Activated CD4-positive, alpha-beta T cell treated with anti-CD3 and anti-CD28 coated beads for 36 hours (primary cell): Measurements from ENCODE around the gene ITGA1. TPM values are rescaled to one million over a fixed set of nuclear protein-coding genes. Genes with fewer than 3 reads are reported as not detected.

Experiments
- ATAC-seq: fragments of 200-7000 bp; cut with Tn5 transposase; one replicate; pipeline ENCODE4 v1.10.0; 2021; ENCODE audit warnings: mild to moderate bottlenecking, moderate library complexity
- CTCF ChIA-PET: fragments of 350-600 bp; sonication (Branson Sonifier 250); formaldehyde crosslinking; loops from one replicate; lab custom pipeline; 2021; ENCODE audit warnings: antibody characterized with exemption; lab: Charles Lee
- POLR2A ChIA-PET: fragments of 350-600 bp; sonication (Branson Sonifier 250); formaldehyde crosslinking; loops from one replicate; lab custom pipeline; 2021; ENCODE audit warnings: antibody characterized with exemption, inconsistent platforms; lab: Charles Lee
- DNase-seq: peaks from one replicate; pipeline ENCODE4 v3.0.0-alpha.2; 2020
- H3K27ac Mint-ChIP-seq: one replicate; pipeline ENCODE4 v1.8.0; 2021; ENCODE audit warnings: mixed read lengths
- H3K27me3 Mint-ChIP-seq: one replicate; pipeline ENCODE4 v1.8.0; 2021; ENCODE audit warnings: mixed read lengths
- H3K36me3 Mint-ChIP-seq: one replicate; pipeline ENCODE4 v1.8.0; 2021; ENCODE audit warnings: low read depth, mixed read lengths
- H3K4me1 Mint-ChIP-seq: one replicate; pipeline ENCODE4 v1.8.0; 2021; ENCODE audit warnings: mixed read lengths
- H3K4me3 Mint-ChIP-seq: one replicate; pipeline ENCODE4 v1.8.0; 2021; ENCODE audit warnings: mild to moderate bottlenecking, moderate library complexity, mixed read lengths
- H3K9me3 Mint-ChIP-seq: one replicate; pipeline ENCODE4 v1.8.0; 2021; ENCODE audit warnings: low read depth, mixed read lengths
- intact Hi-C, 2 experiments: fragments of 100-400 bp; cut with DNase I in 1 of 2; cut with micrococcal nuclease in 1 of 2; formaldehyde crosslinking; loops; one replicate each; pipeline versions ENCODE4 v1.14.2 to v1.15.1; 2022 to 2024; cut with DNase I, micrococcal nuclease
- total RNA-seq, 2 experiments: library from RNA; stranded (reverse); gene quantifications; one replicate each; pipeline ENCODE4 v1.2.3, GENCODE V29; 2021

Gene ITGA1
- total RNA-seq, 2 experiments from 2014 or later: 1.9 to 3.9 TPM

DNA sequence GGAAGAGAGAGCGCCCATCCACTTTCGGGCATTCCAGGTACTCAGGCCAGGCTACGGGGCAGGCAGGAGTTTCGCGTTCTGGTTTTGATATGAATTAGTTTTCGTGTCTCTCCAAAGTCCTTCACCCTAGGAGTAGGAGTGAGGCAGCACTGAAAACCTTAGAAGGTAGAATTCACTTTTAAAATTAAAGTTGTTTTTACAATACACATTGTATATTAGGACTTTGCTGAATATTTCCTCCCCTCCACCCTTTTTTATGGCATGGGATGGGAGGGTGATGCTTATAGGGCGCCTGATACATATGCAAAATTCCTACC is 747 bp downstream of the ITGA1 start:
- intact Hi-C loops: loop anchor here in 1 of 2 experiments (5.0 kb wide), 1 partner anchor 309 kb away; no protein-coding TSS in a partner anchor
- Mint-ChIP-seq H3K4me3 (peak overlapping the region; percentile 78), H3K4me1 (peaks cover 22% of the 10 kb centered on the region), H3K36me3 (no peaks in the 10 kb centered on the region), H3K9me3 (no peaks in the 10 kb centered on the region), H3K27ac (no peak overlapping the region), H3K27me3 (peaks cover 16% of the 10 kb centered on the region)
- no peak for ATAC-seq
- ChIA-PET CTCF (interaction anchor here (0.8 to 1.7 kb wide), 3 partner anchors 10 to 111 kb away, joined by 3 to 13 read pairs (median 3); no protein-coding TSS in a partner anchor), POLR2A (interaction anchor here (1.3 kb wide), 1 partner anchor 11 kb away, joined by 5 read pairs; no protein-coding TSS in a partner anchor)
- DNase-seq: no peak

DNA sequence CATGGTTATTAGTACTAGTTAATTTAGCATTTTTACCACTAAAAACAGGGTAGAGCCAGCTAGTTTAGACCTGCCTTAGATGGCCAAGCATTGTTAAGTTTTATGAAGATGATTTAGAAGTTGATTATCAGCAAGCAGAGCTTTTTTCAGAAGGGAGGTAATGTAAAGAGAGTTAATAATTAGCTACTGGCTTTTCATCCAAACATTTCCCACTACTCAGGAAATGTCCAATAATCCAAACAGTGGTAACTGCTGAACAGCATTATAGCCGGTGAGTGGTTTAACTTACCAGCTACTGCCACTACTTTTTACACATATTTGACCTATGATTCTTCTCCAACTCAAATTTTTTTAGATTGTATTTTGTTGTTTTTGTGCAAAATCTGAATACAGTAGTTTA is 1.7 kb downstream of the ITGA1 start:
- Mint-ChIP-seq H3K4me3 (peak overlapping the region; percentile 78), H3K9me3 (no peaks in the 10 kb centered on the region), H3K27ac (no peak overlapping the region), H3K36me3 (no peaks in the 10 kb centered on the region), H3K27me3 (peaks cover 15% of the 10 kb centered on the region), H3K4me1 (peaks cover 22% of the 10 kb centered on the region)
- no peak for ATAC-seq
- POLR2A ChIA-PET: interaction anchor here (0.7 kb wide), 1 partner anchor 29 kb away, joined by 3 read pairs; no protein-coding TSS in a partner anchor
- CTCF ChIA-PET: interaction anchor here (0.9 to 1.7 kb wide), 3 partner anchors 10 to 320 kb away, joined by 3 to 13 read pairs (median 4); partner anchors contain the start of gene MOCS2
- intact Hi-C loops: loop anchor here in 1 of 2 experiments (5.0 kb wide), 1 partner anchor 308 kb away; no protein-coding TSS in a partner anchor
- no peak for DNase-seq

DNA sequence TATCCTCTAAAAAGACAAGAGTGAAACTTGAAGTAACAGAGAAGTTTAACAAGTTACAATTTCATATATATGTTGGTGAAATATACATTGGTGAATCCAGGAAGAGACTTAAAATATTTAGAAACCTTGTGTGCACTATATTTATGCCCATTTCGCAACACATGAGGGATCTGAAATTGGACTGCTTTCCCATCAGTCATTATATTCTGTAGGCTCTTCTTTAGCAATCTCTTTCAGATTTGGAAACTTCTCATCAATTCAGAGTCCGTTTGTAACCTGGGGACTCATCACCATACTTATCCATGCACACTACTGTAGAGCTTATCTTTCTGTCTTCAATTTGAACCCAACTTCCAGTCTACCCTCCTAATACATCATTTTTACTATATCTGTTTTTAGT is 2.1 kb downstream of the ITGA1 start:
- intact Hi-C loops: loop anchor here in 1 of 2 experiments (5.0 kb wide), 1 partner anchor 307 kb away; no protein-coding TSS in a partner anchor
- POLR2A ChIA-PET: no interaction called here

GRCh38 chr5:52791366-52791765 is 3.6 kb downstream of the ITGA1 start:
- H3K27me3 Mint-ChIP-seq: peaks cover 14% of the 10 kb centered on the region
- ChIA-PET CTCF (no interaction called here), POLR2A (no interaction called here)
- H3K4me3 Mint-ChIP-seq: no peak overlapping the region
- no peaks in the 10 kb centered on the region for H3K9me3 Mint-ChIP-seq
- intact Hi-C loops: no loop called here
- H3K4me1 Mint-ChIP-seq: peaks cover 21% of the 10 kb centered on the region
- DNase-seq (no peak), ATAC-seq (no peak)
- no peak overlapping the region for H3K27ac Mint-ChIP-seq
- no peaks in the 10 kb centered on the region for H3K36me3 Mint-ChIP-seq

More for the DNA sequence above, 2.1 kb downstream of the ITGA1 start:
- Mint-ChIP-seq H3K9me3 (no peaks in the 10 kb centered on the region), H3K27ac (no peak overlapping the region), H3K36me3 (no peaks in the 10 kb centered on the region), H3K27me3 (peaks cover 15% of the 10 kb centered on the region), H3K4me1 (peaks cover 22% of the 10 kb centered on the region), H3K4me3 (no peak overlapping the region)
- CTCF ChIA-PET: interaction anchor here (0.9 to 1.7 kb wide), 3 partner anchors 9 to 320 kb away, joined by 3 to 13 read pairs (median 4); partner anchors contain the start of gene MOCS2
- no peak for DNase-seq
- ATAC-seq: no peak

GRCh38 chr5:52794519-52794918 is 6.8 kb downstream of the ITGA1 start:
- intact Hi-C loops: no loop called here
- Mint-ChIP-seq H3K27ac (no peak overlapping the region), H3K36me3 (no peaks in the 10 kb centered on the region), H3K4me1 (peaks cover 25% of the 10 kb centered on the region), H3K27me3 (peaks cover 2% of the 10 kb centered on the region), H3K9me3 (no peaks in the 10 kb centered on the region), H3K4me3 (no peak overlapping the region)
- ATAC-seq: no peak
- no peak for DNase-seq
- POLR2A ChIA-PET: no interaction called here
- CTCF ChIA-PET: no interaction called here

DNA sequence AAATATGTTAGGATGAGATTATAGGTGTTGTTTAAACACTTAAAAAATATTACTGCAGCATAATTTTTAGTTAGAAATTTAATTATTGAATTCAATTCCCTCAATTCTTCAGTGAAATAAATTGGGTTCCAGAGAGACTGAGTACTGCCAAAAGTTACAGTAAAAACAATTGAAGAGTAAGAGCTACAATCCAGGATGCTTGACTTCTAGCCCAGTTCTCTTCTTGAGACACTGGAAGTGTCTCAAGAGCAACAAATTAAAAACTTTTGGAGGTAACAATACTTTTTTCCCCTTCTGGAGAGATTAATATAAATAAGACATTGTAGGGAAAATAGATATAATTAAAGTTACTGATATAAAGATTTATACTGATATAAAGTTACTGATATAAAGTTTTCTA is 8.3 kb downstream of the ITGA1 start:
- POLR2A ChIA-PET: no interaction called here
- no peak overlapping the region for H3K4me3 Mint-ChIP-seq
- CTCF ChIA-PET: interaction anchor here (0.7 to 1.5 kb wide), 4 partner anchors 43 to 120 kb away, joined by 3 to 5 read pairs (median 4); no protein-coding TSS in a partner anchor
- DNase-seq: no peak
- H3K4me1 Mint-ChIP-seq: peaks cover 24% of the 10 kb centered on the region
- no peaks in the 10 kb centered on the region for H3K9me3 Mint-ChIP-seq
- ATAC-seq: no peak
- no peak overlapping the region for H3K27ac Mint-ChIP-seq
- no peaks in the 10 kb centered on the region for H3K27me3 Mint-ChIP-seq
- peaks cover 14% of the 10 kb centered on the region for H3K36me3 Mint-ChIP-seq
- intact Hi-C loops: no loop called here

DNA sequence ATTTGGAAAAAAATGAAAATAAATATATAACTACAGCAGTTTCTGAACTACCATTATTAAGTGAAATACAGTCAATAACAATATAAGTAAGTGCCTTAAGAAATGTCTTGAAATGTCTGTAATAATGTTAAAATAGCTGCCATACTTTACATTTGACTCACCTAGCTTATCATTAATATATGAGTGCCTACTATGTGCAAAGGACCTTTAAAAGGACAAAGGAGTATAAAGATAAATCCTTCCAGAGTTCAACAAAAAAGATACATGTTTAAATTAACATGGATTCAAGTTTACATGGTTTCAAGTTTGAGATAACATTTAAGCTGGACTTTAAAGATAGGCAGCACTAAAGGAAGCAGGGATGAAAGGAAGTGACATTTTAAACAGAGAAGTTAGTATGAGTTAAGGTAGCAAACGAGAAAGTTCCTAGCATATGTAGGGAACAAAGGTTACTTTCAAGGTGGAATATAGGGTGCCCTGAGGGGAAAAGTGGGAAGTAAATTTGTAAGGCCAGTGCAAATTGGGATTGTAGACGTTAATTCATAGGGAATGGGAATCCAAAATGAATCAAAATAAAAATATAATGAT is 8.9 kb downstream of the ITGA1 start:
- no peak for DNase-seq
- ATAC-seq: no peak
- ChIA-PET CTCF (interaction anchor here (0.7 to 1.5 kb wide), 3 partner anchors 43 to 53 kb away, joined by 3 to 5 read pairs (median 4); no protein-coding TSS in a partner anchor), POLR2A (no interaction called here)
- peaks cover 29% of the 10 kb centered on the region for H3K4me1 Mint-ChIP-seq
- H3K4me3 Mint-ChIP-seq: no peak overlapping the region
- intact Hi-C loops: no loop called here
- no peak overlapping the region for H3K27ac Mint-ChIP-seq
- H3K36me3 Mint-ChIP-seq: peaks cover 20% of the 10 kb centered on the region
- no peaks in the 10 kb centered on the region for H3K9me3 Mint-ChIP-seq
- no peaks in the 10 kb centered on the region for H3K27me3 Mint-ChIP-seq

GRCh38 chr5:52798938-52799337 is 11.2 kb downstream of the ITGA1 start:
- CTCF ChIA-PET: interaction anchor here (0.5 to 2.0 kb wide), 10 partner anchors 10 to 143 kb away, joined by 3 to 13 read pairs (median 3); partner anchors contain the start of genes ITGA1 and PELO

DNA sequence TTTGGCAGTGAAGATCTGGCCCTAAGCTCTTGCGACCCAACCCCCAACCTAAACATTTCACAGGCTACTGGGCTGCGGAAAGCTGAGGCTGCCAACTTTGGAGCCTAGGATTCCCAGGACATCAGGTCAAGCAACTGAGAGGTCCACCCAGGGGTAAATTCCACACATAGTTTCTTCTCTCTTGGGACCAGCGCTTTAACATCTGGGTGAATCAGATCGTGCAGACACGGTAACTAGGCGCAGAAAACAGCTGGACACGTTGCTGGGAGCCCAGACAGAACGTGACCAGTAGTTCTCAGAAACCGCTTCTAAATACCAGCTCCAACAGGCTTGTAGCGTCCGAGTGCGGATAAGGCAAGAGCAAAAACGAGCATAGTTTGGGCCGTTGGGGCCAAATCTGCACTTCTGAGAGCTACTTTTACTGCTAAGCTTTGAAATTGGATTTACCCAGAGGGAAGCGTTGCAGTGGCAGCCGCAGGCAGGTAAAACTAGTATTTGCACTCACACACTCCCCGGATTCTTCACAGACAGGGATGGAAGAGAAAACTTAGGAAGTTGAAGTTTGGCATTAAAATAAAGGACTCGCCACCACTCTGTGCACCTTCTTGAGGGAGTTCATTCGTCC is 11.8 kb downstream of the ITGA1 start:
- POLR2A ChIA-PET: interaction anchor here (0.8 to 1.0 kb wide), 2 partner anchors 12 to 13 kb away, joined by 3 to 5 read pairs; partner anchors contain the start of genes ITGA1 and PELO
- no peaks in the 10 kb centered on the region for H3K27me3 Mint-ChIP-seq
- peak; percentile 51 for DNase-seq
- peak overlapping the region; percentile 91 for H3K4me3 Mint-ChIP-seq
- CTCF ChIA-PET: interaction anchor here (0.5 to 2.0 kb wide), 11 partner anchors 10 to 391 kb away, joined by 3 to 13 read pairs (median 3); partner anchors contain the start of genes ITGA1 and PELO
- peak; percentile 18 for ATAC-seq
- H3K9me3 Mint-ChIP-seq: no peaks in the 10 kb centered on the region
- intact Hi-C loops: no loop called here
- peak overlapping the region; percentile 97 for H3K27ac Mint-ChIP-seq
- H3K4me1 Mint-ChIP-seq: peaks cover 43% of the 10 kb centered on the region
- peaks cover 38% of the 10 kb centered on the region for H3K36me3 Mint-ChIP-seq

More at GRCh38 chr5:52798938-52799337, 11.2 kb downstream of the ITGA1 start:
- Mint-ChIP-seq H3K4me1 (peaks cover 38% of the 10 kb centered on the region), H3K27ac (peak overlapping the region; percentile 97), H3K9me3 (no peaks in the 10 kb centered on the region), H3K27me3 (no peaks in the 10 kb centered on the region), H3K4me3 (peak overlapping the region; percentile 91), H3K36me3 (peaks cover 33% of the 10 kb centered on the region)
- intact Hi-C loops: no loop called here
- ATAC-seq: no peak
- POLR2A ChIA-PET: interaction anchor here (0.8 to 1.0 kb wide), 2 partner anchors 11 to 14 kb away, joined by 3 to 5 read pairs; partner anchors contain the start of genes ITGA1 and PELO
- no peak for DNase-seq

GRCh38 chr5:52799983-52800393 is 12.3 kb downstream of the ITGA1 start:
- H3K27me3 Mint-ChIP-seq: no peaks in the 10 kb centered on the region
- H3K4me1 Mint-ChIP-seq: peaks cover 47% of the 10 kb centered on the region
- POLR2A ChIA-PET: interaction anchor here (0.8 to 1.0 kb wide), 2 partner anchors 12 to 13 kb away, joined by 3 to 5 read pairs; partner anchors contain the start of genes ITGA1 and PELO

More at GRCh38 chr5:52799983-52800393, 12.3 kb downstream of the ITGA1 start:
- Mint-ChIP-seq H3K27ac (peak overlapping the region; percentile 97), H3K4me3 (peak overlapping the region; percentile 91), H3K36me3 (peaks cover 41% of the 10 kb centered on the region), H3K9me3 (no peaks in the 10 kb centered on the region)
- peak; percentile 98 for DNase-seq
- intact Hi-C loops: loop anchor here (1.0 to 5.0 kb wide), 6 partner anchors 13 to 1511 kb away; partner anchors contain the start of genes MOCS2 (in 2 of the 2), ARL15 (in 1 of the 2), ITGA1 (in 1 of the 2) and PELO (in 1 of the 2)
- CTCF ChIA-PET: interaction anchor here (0.7 to 2.0 kb wide), 5 partner anchors 11 to 392 kb away, joined by 3 to 13 read pairs (median 9); no protein-coding TSS in a partner anchor
- peak; percentile 91 for ATAC-seq
